Stimulated activated CD4-positive, alpha-beta T cell treated with anti-CD3 and anti-CD28 coated beads, TNF-alpha, amount 100 ng/mL, for 1 hour (primary cell): ENCODE measurements around the gene SNAP25.

Experiments used
- DNase-seq, 3 donors: peaks; one replicate each; pipeline ENCODE4 v3.0.0-alpha.2; 2020; ENCODE audit warnings: low read depth in 3 of 3, low spot score in 1 of 3

SNAP25 gene

DNA sequence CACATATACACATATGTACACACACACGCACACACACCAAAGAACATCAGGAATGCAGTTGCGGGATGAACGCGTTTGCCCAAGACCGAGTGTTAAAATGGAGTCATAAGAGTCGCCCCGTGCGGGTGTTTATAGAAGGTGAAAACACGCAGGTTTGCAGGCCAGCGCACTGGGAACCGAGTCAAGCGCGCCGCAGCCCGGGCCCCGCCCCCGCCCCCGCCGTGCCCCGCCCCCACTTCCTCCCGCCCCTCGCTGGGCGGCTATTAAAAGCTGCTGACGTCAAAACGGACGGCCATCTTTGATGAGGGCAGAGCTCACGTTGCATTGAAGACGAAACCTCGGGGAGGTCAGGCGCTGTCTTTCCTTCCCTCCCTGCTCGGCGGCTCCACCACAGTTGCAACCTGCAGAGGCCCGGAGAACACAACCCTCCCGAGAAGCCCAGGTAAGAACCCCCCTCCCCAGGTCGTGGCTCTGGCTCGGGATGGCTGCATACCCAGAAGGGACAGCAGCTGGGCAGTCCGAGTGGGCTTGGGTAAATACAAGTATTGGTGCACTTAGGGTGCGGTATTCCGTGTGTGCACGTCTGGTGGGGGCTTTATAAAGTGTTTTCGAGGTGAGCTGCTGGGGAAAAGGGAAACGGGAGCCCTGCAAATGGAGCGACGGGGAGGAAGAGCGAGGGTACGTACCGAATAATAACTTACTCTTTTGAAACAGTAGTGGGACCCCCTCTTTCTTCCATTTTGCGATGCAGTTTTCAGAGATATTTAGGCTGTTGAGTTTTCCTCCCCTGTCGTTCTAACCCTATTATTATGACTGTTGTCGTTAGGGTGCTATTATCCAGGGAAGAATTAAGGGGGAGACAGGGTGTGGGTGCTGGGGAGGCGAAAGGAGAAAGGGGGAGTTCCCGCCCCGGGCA is at the start of gene SNAP25:
Gene SNAP25, plus strand, starts transcription at position 295 of the 916 bp plus-strand sequence. CDS start 56,662 bp downstream, outside the sequence.
- DNase-seq, result no peak

DNA sequence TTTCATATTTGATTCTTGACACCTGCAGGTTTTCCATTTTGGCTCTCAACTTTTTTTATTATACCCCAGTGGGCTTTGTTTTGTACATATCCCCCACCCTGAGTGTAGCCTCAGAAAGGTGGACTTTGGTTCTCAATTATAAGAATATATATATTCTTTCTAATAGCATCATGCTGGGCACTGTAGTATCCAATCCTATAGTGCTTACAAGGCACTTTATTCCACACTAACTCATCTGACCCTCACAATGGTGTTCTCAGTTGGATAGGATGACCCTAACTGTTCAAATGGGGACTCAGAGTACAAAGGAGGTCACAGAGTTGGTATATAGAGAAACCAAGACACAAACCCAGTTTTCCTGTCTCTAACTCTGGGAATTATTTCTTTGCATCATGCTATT is 48.9 kb upstream of the SNAP25 start:
- DNase-seq, result no peak

DNA sequence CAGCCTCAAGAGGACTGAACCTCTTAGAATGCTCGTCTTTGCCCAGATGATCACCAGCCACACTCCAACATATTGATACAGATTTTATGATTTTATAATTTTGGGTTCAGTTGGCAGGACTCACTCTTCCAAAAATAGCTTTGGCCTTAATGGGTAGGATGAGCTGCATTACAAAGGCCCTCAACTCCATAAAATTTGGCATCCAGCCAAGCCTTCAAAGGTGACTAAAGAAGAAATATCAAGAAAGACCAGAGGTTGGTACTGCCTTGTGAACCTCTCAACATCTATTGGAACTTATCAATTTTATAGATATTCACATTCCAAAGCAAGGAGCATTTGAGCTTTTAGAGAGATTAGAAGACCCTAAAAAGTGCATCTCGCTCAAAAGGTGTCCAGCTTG is 48.4 kb upstream of the SNAP25 start:
- DNase-seq, result no peak

DNA sequence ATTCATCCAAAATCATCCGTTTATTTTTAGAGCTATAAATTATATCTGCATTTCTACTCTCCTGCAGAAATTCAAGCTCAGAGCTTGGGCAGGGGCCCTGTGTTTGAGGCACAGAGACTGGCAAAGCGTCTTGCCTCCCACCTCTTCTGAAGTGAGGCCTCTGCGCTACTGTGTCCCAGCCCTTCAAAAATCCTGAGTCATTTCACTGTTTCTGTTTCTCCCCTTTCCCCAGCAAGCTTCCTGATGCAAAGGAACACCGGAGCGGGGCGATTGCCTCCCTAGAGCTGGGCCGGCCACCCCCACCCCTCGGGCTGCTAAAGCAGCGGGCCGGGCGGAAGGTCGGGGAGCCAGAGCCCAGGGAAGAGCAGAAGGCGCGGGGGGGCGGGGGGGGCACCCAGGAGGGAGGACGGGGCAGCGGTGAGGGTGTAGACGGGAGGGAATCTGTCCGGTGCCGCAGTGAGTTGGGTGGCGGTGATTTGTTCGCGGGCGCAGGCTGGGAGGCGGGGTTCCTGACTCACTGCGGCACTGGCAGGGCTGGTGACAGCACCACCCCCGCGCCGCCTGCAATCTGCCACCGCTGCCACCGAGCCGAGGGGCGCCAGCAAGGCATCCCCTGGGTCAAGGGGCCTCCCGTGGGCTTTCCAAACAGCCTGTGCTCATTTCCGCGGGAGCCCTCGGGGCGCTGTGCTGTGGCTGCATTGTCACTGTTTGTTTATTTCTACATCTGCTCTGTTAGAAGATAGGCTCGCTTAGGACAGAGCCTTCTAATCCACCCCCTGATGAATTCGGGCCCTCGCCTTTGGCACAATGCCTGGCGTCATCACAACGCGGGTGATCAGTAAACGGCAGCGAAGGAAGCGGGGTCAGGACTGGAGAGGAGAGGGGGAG is 46.5 kb upstream of the SNAP25 start:
- DNase-seq, result no peak

DNA sequence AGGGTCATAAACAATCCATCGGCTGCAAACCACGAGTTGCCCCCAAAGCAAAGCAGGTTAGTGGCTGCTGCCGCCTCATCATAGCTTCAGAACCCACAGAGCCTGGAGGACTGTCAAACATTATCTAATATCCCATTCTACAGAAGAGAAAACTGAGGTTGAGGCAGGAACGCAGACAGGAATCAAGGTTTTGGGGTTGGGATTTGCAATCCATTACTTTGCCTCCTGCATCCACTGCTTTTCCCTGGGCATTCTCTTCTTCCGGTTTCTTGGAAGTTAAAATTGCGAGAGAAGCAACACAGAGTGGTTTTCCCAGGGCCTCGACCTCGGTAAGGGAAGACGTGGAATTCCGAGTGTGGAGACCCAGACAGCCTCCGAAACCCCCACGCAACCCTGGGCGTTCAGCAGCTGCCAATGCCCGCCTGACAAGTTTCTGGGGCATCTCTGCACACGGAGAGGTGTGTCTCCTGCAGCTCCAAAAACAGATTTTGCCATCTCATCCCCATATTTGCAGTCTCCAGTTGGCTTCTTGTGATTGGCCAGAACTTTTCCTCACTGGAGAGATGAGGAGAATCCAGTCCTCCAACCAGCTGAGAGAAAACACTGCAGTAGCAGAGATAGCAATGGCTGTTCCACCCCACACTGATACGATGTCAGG is 45.5 kb upstream of the SNAP25 start:
- DNase-seq, result no peak

DNA sequence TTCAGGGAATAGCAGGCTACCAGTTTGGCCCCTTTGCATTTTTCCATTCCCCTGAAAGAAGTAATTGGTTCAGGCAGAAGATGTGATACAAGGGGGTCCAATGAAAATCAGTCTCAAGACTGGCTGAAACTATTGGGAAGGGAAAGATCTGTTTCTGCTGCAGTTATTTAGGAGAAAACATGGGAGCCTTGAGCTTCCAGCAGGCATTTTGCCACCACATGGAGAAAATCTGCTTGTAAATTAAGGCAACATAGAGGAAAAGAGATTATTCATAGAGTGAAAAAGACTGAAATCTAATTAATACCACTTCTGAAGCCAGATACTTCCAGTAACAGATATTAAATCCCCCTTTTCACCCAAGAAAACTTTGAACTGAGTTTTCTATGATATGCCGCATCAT is 44.2 kb upstream of the SNAP25 start:
- DNase-seq, result no peak

DNA sequence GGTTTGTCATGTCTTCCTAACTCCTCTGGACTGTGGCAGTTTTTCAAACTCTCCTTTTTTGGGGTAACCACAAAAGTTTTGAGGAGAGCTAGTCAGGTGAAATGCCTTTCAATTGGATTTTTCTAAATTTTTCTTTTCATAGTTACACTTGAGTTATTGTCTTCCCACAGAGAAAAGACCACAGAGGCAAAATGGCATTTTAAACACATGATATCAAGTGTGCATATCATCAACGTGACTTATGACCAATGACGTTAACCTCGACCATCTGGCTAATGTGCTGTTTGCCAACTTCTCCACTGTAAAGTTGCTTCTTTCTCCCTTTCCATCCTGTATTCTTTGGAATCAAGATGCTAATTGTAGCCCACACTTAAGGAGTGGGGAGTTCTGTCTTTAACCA is 41.3 kb upstream of the SNAP25 start:
- no peak for DNase-seq

DNA sequence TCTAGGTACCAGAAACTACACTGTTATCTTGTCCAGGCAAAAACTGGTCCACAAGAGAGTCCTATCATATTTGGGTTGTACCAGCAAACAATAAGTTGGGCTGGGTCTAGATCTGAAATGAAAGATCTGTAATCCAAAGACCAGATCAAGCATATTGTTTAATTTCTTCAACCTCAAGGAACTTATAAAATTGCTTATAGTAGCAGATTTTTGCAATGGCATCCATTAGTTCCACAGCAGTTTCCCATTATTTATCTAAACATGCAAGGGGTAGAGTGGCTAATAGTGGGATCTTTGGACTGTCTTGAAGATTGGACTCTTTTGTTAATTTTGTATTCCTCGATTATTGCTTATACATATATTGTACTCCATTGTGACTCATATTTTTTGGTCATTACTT is 40.5 kb upstream of the SNAP25 start:
- no peak for DNase-seq

DNA sequence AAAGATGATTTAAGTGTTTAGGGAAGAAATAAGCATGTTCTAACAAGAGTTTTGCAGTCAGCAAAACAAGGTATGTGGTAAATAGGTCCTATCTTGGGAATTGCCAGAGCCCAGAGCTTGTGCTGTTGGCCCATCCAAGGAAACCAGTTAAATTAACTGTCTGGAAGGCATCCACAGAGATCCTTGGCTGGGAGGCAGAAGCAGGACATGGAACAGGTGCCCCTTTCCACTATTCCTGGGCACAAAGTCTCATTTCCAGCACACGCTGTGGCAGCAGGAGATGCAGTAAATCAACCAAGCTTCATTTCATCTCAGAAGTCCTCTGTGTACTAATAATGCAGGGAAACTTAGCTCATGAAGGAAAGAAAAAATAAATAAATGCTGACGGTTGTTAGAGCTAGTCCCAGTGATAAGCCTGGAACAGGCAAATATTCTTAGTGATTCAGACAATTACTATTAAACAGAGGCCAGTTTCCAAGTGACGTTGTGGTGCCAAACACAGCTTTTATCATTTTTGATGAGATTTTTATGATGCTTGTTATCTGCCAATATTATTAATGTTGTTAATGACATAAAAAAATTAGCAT is 39.8 kb upstream of the SNAP25 start:
- no peak for DNase-seq

DNA sequence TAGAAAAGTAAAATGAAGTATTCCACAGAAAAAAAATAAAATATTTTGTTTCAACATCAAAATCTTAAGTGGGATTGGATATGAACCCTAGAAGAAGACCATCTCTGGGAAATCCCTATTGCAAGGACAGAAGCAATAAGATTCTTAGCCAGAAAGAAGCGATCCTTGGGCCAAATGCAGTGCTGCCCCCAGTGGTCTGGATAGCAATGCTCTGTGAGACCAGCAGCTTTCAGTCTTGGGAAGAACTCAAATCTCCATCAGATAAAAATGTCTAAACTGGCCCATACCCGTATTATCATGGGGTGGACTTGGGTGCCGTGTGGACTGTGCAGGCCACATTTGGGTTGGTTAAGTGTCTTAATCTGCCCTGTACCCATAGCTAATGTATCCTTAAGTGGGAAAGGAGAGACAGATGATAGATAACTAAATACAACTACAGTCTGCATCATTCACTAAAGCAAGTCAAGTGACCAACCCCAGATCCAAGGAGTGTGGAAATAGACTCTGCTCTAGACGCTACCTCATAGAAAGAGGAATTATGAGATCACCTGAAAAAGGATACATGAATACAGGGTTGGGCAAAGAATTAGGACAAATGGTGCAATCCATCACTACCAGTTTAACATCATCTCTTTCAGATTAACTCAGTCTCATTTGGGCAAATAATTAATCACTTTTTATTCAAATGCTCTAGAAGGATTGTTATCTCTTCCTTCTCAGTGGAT is 38.9 kb upstream of the SNAP25 start:
- no peak for DNase-seq

DNA sequence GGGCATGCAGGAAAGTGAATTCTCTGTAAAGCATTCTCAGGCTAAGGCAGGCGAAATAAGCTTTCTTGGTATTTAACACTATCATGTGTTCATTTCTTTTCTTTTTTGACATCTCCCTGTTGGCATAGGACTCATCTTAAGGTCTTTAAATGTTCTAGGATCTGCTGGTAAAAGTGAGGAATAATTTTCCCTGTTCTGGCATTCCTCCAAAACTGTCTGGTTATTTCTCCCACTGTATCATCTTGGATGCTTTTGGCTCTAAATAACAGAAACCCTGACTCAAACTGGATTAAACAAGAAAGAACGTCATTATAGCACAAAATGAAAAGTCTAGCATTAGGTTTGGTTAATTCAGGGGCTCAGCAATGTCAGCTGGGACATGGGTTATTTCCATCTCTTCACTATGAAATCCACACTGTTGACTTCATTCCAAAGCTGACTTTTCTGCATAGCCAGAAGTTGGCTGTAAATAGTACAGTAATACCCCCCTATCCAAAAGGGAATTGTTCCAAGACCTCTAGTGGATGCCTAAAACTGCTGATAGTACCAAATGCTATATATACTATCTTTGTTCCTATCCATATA is 37.9 kb upstream of the SNAP25 start:
- DNase-seq, result no peak

DNA sequence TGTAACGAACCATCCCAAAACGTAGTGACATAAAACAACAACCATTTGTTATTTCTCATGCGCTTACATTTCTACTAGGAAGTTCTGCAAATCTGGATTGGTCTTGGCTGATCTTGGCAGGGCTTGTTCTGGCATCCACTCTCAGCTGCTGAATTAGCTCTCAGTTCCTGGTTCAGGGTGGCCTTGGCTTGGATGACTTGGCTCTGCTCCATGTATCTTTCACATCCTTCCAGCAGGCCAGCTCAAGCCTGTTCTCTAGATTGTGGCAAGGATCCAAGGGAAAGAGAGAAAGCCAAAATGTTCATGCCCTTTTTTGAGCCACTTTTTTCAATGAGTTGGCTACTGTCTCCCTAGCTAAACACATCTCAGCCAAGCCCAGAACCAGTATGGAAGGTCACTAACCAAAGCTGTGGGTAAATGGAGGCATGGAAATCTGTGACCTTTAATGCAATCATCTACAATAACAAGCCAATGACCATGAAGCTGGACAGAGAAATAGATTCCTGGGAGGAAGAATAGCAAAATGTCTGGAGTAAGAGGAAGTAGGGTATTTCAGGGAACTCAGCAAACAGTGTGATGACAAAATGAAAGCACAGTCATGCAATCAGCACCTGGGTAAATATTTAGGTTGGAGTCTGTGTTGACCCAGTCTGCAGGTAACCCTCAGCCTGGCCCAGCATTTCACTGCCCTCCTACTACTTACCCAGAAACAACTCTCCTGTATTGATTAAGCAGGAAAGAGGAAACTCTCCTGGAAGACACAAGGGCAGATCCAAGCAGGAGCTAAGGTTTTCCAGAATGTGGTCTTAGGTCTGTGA is 32.7 kb upstream of the SNAP25 start:
- no peak for DNase-seq

DNA sequence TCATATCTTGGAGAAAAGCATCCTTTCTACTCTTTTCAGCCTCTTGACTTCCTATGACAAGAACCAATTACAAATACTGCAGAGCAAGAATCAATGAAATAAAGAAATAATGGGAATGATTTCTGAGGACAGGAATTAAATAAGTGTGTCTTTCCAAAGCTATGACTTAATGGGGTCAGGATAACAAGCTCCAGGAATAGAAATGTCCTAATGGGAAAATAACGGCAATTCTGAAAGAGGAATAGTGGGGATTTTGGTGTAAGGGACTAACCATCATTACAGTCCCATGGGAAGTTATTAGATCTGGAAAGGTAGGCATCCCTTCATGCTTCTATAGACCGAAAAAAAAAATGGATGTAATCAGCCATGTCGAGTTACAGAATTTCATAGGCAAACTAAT is 28.2 kb upstream of the SNAP25 start:
- DNase-seq, result no peak

DNA sequence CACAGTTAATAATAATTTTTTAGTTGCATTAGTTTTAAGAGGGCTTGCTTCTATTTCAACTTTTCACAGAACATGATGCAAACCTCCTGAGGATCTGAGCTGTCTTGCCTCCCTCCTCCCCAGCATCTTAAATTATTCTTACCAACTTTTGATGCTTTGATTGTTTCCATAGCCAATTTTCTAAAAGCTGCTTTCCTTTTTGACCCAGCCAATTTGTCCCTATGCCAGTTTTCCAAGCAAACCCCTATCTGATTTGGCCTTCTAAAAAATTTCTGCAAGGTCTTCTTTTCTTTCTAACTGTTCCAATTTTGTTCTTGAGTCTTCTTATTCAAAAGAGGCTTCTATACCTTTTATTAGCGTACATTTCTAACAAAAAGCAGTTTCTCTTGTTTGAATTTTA is 26.5 kb upstream of the SNAP25 start:
- no peak for DNase-seq

DNA sequence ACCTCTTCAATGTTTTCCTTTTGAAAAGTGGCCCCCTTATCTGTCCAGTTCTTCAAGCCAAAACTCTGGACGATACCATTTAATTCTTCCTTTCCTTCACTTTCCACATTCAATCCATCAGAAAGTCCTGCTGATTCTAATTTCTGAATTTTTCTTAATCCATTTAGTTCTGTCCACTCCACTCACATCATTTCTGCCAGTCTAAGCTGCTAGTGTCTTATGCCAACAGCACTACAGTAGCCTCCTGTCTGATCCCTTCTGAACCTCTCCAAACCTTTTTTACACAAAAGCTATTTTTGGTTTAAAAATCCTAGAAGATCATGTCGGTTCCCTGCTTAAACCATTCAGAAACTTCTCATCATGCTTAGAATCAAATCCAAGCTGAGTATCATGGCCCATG is 24.5 kb upstream of the SNAP25 start:
- no peak for DNase-seq

DNA sequence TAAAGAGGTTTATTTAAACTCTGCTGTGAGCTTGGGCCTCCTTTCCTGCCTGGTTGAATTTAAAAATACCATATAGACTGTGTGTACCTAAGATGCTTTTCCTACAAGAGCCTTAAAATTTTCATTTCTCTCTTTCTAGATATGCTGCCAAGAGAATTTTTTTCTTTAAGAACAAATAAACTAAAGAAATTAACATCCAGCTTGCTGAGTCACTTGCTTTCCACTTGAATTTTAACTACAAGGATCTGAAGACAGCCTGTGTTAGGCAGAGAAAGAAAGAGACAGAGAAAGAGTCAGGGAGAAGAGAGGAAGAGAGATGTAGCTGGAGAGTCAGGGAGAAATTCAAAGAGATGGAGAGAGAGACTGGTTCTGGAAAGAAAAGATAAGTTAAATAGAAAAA is 18.3 kb upstream of the SNAP25 start:
- DNase-seq, result no peak

DNA sequence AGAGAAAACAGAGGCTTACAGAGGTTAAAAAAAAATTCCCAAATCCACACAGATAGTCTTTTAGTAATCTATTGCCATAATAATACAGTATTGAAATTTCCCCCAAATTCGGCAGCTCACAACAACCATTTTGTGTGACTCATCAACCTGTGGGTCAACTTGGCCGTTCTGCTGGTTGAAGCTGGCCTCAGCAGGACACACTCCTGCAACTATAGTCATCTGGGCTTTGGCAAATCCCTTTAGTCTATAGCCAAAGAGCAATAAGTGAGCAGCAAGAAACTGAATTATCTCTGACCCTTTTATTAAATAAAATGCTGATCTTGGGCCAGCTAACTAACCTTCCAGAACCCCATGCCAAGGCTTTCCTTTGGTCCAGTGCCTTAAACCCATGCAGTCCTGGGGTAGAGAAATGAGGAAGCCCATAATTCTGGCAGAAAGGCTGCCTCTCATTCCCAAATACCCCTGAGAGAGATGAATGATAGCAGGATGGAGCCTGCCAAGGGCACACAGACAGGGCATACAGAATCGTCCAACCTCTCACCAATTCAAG is 17.2 kb upstream of the SNAP25 start:
- no peak for DNase-seq

DNA sequence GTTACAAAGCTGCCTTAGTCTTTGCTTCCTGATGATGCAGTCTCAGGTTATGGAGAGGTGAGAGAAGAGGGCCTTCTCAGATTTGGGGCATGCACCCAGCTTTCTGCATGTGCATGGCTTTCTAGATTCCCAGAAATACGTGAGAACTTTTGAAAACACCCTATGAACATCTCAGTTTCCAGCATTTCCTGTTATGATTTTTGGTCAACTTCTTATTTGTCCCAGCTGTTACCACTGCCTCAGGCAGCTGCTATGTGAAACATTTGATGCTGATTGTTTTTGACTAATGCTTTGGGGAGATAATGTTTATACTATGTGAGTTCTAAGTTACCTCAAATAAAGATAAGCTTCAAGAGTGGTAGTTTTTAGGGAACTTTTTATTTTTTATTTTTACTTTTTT is 9.5 kb upstream of the SNAP25 start:
- DNase-seq, result no peak

DNA sequence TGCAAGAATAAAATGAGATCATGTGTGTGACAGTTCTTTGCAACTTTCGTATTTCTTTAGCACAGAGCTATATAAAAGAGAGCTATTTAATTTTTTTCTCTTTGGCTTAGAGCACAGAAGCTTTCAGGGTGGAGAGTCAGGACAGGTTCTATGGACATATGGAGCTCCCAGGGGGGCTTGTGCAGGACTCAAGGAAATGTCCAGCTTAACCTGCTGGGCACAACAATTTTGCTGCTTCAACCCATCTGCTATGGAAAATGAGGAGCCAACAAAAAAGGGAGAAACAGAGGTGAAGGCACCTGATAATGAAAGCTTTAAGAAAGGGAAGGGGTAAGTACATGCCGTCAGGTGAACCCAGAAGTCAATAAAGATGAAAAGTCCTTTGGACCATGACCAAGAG is 5.1 kb upstream of the SNAP25 start:
- DNase-seq, result no peak
